Stomach (tissue), 9 donors: ENCODE results near the gene PAPSS1. TPM values are rescaled to one million over a fixed set of nuclear protein-coding genes. Genes with fewer than 3 reads are reported as not detected.
A peak's percentile ranks its signal among the peaks of the same experiment; 100 is the strongest.

Source experiments
- DNase-seq, 2 donors: peaks; one replicate each; pipeline versions ENCODE4 v3.0.0 to v3.0.0-alpha.2; 2013 to 2019
- H3K27ac ChIP-seq, 5 donors: fragments of 200-600 bp in 4 of 5; sonication (generic) in 4 of 5; one replicate each; pipeline ENCODE4 v1.5.1; 2013 to 2019; ENCODE audit warnings: mild to moderate bottlenecking in 1 of 5, moderate library complexity in 1 of 5
- H3K27me3 ChIP-seq, 3 donors: fragments of 200-600 bp; sonication (generic); one replicate each; pipeline ENCODE4 v1.5.1; 2017 to 2019; ENCODE audit warnings: mixed run types in 1 of 3
- H3K36me3 ChIP-seq, 4 donors: fragments of 200-600 bp; sonication (generic); 1 replicate in 3 of 4; 2 replicates in 1 of 4; pipeline ENCODE4 v1.5.1; 2016 to 2019
- H3K4me1 ChIP-seq, 4 donors: fragments of 200-600 bp; sonication (generic); one replicate each; pipeline ENCODE4 v1.5.1; 2016 to 2019
- H3K4me3 ChIP-seq, 4 donors: fragments of 200-600 bp; sonication (generic) in 3 of 4; one replicate each; pipeline ENCODE4 v1.5.1; 2016 to 2019; ENCODE audit warnings: mild to moderate bottlenecking in 1 of 4
- H3K9me3 ChIP-seq, 4 donors: fragments of 200-600 bp; sonication (generic); one replicate each; pipeline ENCODE4 v1.5.1; 2016 to 2019
- CTCF ChIP-seq, 7 experiments: fragments of 450-650 bp in 4 of 7; fragments of 200-600 bp in 3 of 7; sonication (generic) in 3 of 7; IDR thresholded peaks; one replicate each; pipeline ENCODE4 v1.5.1; 2016 to 2019; ENCODE audit warnings: antibody characterized with exemption in 7 of 7, control low read depth in 2 of 7, mild to moderate bottlenecking in 1 of 7
- EP300 ChIP-seq: sonication (generic); formaldehyde crosslinking; IDR thresholded peaks from one replicate; pipeline ENCODE4 v1.6.1; 2017; ENCODE audit warnings: antibody characterized with exemption
- POLR2A ChIP-seq, 4 donors: fragments of 450-650 bp; IDR thresholded peaks; one replicate each; pipeline ENCODE4 v1.6.1; 2016; ENCODE audit warnings: antibody characterized with exemption in 4 of 4, control low read depth in 2 of 4, mild to moderate bottlenecking in 1 of 4, moderate library complexity in 1 of 4
- POLR2AphosphoS5 ChIP-seq, 3 donors: sonication (generic); formaldehyde crosslinking; IDR thresholded peaks; one replicate each; pipeline ENCODE4 v1.6.1; 2016; ENCODE audit warnings: antibody characterized with exemption in 3 of 3
- WGBS, 5 donors: extraction: QIAGEN DNeasy Blood & Tissue Kit in 3 of 5; methylation state at CpG; one replicate each; pipeline versions ENCODE4 v1.1.5 to v1.1.7; 2013 to 2018; 5-methylcytosine and 5-hydroxymethylcytosine counted together
- intact Hi-C: fragments of 100-400 bp; cut with DNase I; formaldehyde crosslinking; loops from one replicate; pipeline ENCODE4 v1.15.1; 2023; ENCODE audit warnings: low total_unique reads
- polyA plus RNA-seq, 3 donors: library from polyadenylated mRNA; stranded (reverse); fragments of 200-250 nt; gene quantifications; one replicate each; pipeline ENCODE4 v1.2.3, GENCODE V29; 2013
- total RNA-seq, 5 donors: library from RNA; depleted of rRNA; stranded (reverse); fragments of >200 nt; gene quantifications; one replicate each; pipeline versions ENCODE4 v1.1.0 to v1.2.3, GENCODE V29; 2014 to 2016
- donor health status: healthy with polysubstance abuse.
- donor health status: Bipolar disorder and iron deficiency.
- donor health status: healthy.

The PAPSS1 gene
- total and polyA plus RNA-seq, 8 donors: 12.7 to 102 (median 46.8) TPM

GRCh38 chr4:107757283-107757682, 37.2 kb upstream of the PAPSS1 start:
- Histone ChIP-seq H3K4me3 (no peak overlapping the region), H3K27me3 (no peaks in the 10 kb centered on the region), H3K9me3 (no peaks in the 10 kb centered on the region), H3K27ac (no peak overlapping the region), H3K4me1 (peaks cover 0 to 4% (median 0%) of the 10 kb centered on the region in 4 donors), H3K36me3 (no peaks in the 10 kb centered on the region)
- intact Hi-C loops: no loop called here
- TF ChIP-seq CTCF (IDR thresholded peaks at IDR 0.05) (no peak), EP300 (no peak), POLR2AphosphoS5 (IDR thresholded peaks at IDR 0.05) (no peak), POLR2A (IDR thresholded peaks at IDR 0.05) (no peak)
- 77 to 92% (median 84%) methylated on average over 5 of the region's 5 CpGs for WGBS, 5 donors
- no peak for DNase-seq

GRCh38 chr4:107755841-107756356, 35.9 kb upstream of the PAPSS1 start:
- intact Hi-C loops: no loop called here
- H3K36me3 ChIP-seq: no peaks in the 10 kb centered on the region
- DNase-seq: no peak
- H3K27me3 ChIP-seq: no peaks in the 10 kb centered on the region
- 60 to 70% (median 67%) methylated on average over 4 of the region's 4 CpGs for WGBS, 5 donors
- H3K4me3 ChIP-seq: no peak overlapping the region
- H3K27ac ChIP-seq: no peak overlapping the region
- peaks cover 0 to 4% (median 0%) of the 10 kb centered on the region in 4 donors for H3K4me1 ChIP-seq
- no peak for TF ChIP-seq POLR2AphosphoS5 (IDR thresholded peaks at IDR 0.05)
- TF ChIP-seq EP300: no peak
- no peak for TF ChIP-seq POLR2A (IDR thresholded peaks at IDR 0.05)
- TF ChIP-seq CTCF (IDR thresholded peaks at IDR 0.05): no peak
- H3K9me3 ChIP-seq: no peaks in the 10 kb centered on the region

GRCh38 chr4:107751670-107752069, 31.6 kb upstream of the PAPSS1 start:
- WGBS, 5 donors: 36 to 52% (median 46%) methylated on average over 2 of the region's 2 CpGs
- H3K36me3 ChIP-seq: no peaks in the 10 kb centered on the region
- DNase-seq: no peak
- H3K4me1 ChIP-seq: peaks cover 0 to 4% (median 0%) of the 10 kb centered on the region in 4 donors
- no peaks in the 10 kb centered on the region for H3K9me3 ChIP-seq
- H3K27me3 ChIP-seq: no peaks in the 10 kb centered on the region
- no peak overlapping the region for H3K27ac ChIP-seq
- TF ChIP-seq POLR2A (IDR thresholded peaks at IDR 0.05) (no peak), POLR2AphosphoS5 (IDR thresholded peaks at IDR 0.05) (no peak), EP300 (no peak), CTCF (IDR thresholded peaks at IDR 0.05) (no peak)
- H3K4me3 ChIP-seq: no peak overlapping the region
- intact Hi-C loops: no loop called here

GRCh38 chr4:107747748-107748486, 27.9 kb upstream of the PAPSS1 start:
- intact Hi-C loops: no loop called here
- H3K4me1 ChIP-seq: peaks cover 0 to 4% (median 0%) of the 10 kb centered on the region in 4 donors
- H3K27ac ChIP-seq: no peak overlapping the region
- no peaks in the 10 kb centered on the region for H3K27me3 ChIP-seq
- no peaks in the 10 kb centered on the region for H3K36me3 ChIP-seq
- peaks cover 0 to 3% (median 0%) of the 10 kb centered on the region in 4 donors for H3K9me3 ChIP-seq
- TF ChIP-seq CTCF (IDR thresholded peaks at IDR 0.05) (no peak), POLR2AphosphoS5 (IDR thresholded peaks at IDR 0.05) (no peak), POLR2A (IDR thresholded peaks at IDR 0.05) (no peak), EP300 (no peak)
- H3K4me3 ChIP-seq: no peak overlapping the region
- DNase-seq: peak in 1 of 2 donors; percentile 46
- 51 to 70% (median 60%) methylated on average over 5 of the region's 5 CpGs for whole genome bisulfite sequencing, 5 donors
